Measurements from ENCODE around the gene RAP2B.

DNA sequence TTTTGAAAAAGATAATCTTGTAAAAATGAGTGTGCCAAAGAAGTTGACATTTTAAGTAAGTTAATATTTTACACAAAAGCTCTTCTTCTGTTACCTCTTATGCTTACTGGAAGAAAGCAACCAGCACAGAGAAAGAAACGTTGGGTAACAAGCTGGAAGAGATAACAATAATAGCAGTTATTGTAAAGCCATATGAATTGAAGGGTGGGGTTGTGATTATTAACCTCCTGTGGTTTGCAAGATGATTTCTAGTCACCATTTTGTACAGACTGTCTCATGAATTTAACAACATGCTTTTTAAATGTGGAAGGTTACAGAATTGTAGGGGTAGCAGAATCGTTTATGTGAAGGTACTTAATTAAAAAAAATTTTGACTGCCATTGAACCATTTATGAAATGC is 9.2 kb downstream of the RAP2B start:
- no peak for TF ChIP-seq EZH2 (IDR thresholded peaks at IDR 0.05; ENCODE audit: low read length)
- TF ChIP-seq, protein P1, sequence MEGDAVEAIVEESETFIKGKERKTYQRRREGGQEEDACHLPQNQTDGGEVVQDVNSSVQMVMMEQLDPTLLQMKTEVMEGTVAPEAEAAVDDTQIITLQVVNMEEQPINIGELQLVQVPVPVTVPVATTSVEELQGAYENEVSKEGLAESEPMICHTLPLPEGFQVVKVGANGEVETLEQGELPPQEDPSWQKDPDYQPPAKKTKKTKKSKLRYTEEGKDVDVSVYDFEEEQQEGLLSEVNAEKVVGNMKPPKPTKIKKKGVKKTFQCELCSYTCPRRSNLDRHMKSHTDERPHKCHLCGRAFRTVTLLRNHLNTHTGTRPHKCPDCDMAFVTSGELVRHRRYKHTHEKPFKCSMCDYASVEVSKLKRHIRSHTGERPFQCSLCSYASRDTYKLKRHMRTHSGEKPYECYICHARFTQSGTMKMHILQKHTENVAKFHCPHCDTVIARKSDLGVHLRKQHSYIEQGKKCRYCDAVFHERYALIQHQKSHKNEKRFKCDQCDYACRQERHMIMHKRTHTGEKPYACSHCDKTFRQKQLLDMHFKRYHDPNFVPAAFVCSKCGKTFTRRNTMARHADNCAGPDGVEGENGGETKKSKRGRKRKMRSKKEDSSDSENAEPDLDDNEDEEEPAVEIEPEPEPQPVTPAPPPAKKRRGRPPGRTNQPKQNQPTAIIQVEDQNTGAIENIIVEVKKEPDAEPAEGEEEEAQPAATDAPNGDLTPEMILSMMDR (optimal IDR thresholded peaks at IDR 0.05 in 1 of 3, IDR thresholded peaks at IDR 0.05 in 1 of 3, conservative IDR thresholded peaks at IDR 0.05 in 1 of 3; ENCODE audit: extremely low read depth in 1 of 3, insufficient read depth in 2 of 3, low read length in 3 of 3): no peak

All from keratinocyte (primary cell).